Mesenchymal stem cell (in vitro differentiated cells and primary cell): Measurements from ENCODE around the gene JAK2.
"Not testable (repeated sequence)": the region's sequence is repeated elsewhere in the genome, so short reads cannot be mapped to it uniquely, and the experiment has no call there.

Experiments
- DNase-seq: peaks from one replicate; pipeline ENCODE4 v3.0.0-alpha.2; 2013
- H2AFZ ChIP-seq: one replicate; pipeline ENCODE4 v1.6.1; 2013; ENCODE audit warnings: low read depth, mild to moderate bottlenecking, control low read depth, inconsistent platforms, low read length, moderate library complexity
- H2AK5ac ChIP-seq: 2 replicates; pipeline ENCODE4 v1.6.1; 2013; ENCODE audit warnings: low read length, moderate library complexity, mild to moderate bottlenecking, inconsistent platforms; ENCODE audit not compliant: severe bottlenecking
- H2BK120ac ChIP-seq: one replicate; pipeline ENCODE4 v1.6.1; 2013; ENCODE audit warnings: low read depth, mild to moderate bottlenecking, inconsistent platforms, low read length, moderate library complexity
- H2BK12ac ChIP-seq, 2 experiments: one replicate each; pipeline ENCODE4 v1.6.1; 2013; ENCODE audit warnings: inconsistent platforms in 2 of 2, low read length in 2 of 2, mild to moderate bottlenecking in 2 of 2, moderate library complexity in 2 of 2, control low read depth in 1 of 2
- H2BK15ac ChIP-seq: one replicate; pipeline ENCODE4 v1.6.1; 2013; ENCODE audit warnings: mild to moderate bottlenecking, low read depth, inconsistent platforms; ENCODE audit not compliant: poor library complexity, severe bottlenecking
- H2BK5ac ChIP-seq: 2 replicates; pipeline ENCODE4 v1.6.1; 2013; ENCODE audit warnings: low read depth, mild to moderate bottlenecking, low read length, control low read depth, inconsistent platforms; ENCODE audit not compliant: poor library complexity, severe bottlenecking
- H3K14ac ChIP-seq, 2 experiments: one replicate each; pipeline ENCODE4 v1.6.1; 2013; ENCODE audit warnings: inconsistent platforms in 2 of 2, low read length in 2 of 2, control low read depth in 1 of 2, mild to moderate bottlenecking in 1 of 2, moderate library complexity in 1 of 2
- H3K18ac ChIP-seq, 2 experiments: one replicate each; pipeline ENCODE4 v1.6.1; 2013; ENCODE audit warnings: inconsistent platforms in 2 of 2, low read length in 2 of 2, control low read depth in 1 of 2, low read depth in 1 of 2, mild to moderate bottlenecking in 1 of 2
- H3K23ac ChIP-seq, 2 experiments: one replicate each; pipeline ENCODE4 v1.6.1; 2013; ENCODE audit warnings: inconsistent platforms in 2 of 2, low read length in 2 of 2, mild to moderate bottlenecking in 2 of 2, moderate library complexity in 2 of 2, control low read depth in 1 of 2
- H3K27ac ChIP-seq: 2 replicates; pipeline ENCODE4 v1.5.1; 2013; ENCODE audit warnings: mild to moderate bottlenecking, moderate library complexity, low read length, control low read depth, inconsistent platforms; ENCODE audit not compliant: poor library complexity, severe bottlenecking
- H3K27me3 ChIP-seq, 2 experiments: 2 replicates each; pipeline versions ENCODE4 v1.6.1 to v1.7.0; 2013; ENCODE audit warnings: low read length in 2 of 2, mild to moderate bottlenecking in 2 of 2, moderate library complexity in 2 of 2, control low read depth in 1 of 2, inconsistent platforms in 1 of 2; ENCODE audit not compliant: control insufficient read depth in 1 of 2, insufficient read depth in 1 of 2
- H3K36me3 ChIP-seq, 2 experiments: 2 replicates each; pipeline versions ENCODE4 v1.6.1 to v1.7.0; 2013; ENCODE audit warnings: low read length in 2 of 2, control low read depth in 1 of 2, inconsistent platforms in 1 of 2, low read depth in 1 of 2, mild to moderate bottlenecking in 1 of 2; ENCODE audit not compliant: insufficient read depth in 2 of 2, control insufficient read depth in 1 of 2
- H3K4ac ChIP-seq, 2 experiments: one replicate each; pipeline ENCODE4 v1.6.1; 2013; ENCODE audit warnings: inconsistent platforms in 2 of 2, low read length in 2 of 2, mild to moderate bottlenecking in 2 of 2, moderate library complexity in 2 of 2, control low read depth in 1 of 2, low read depth in 1 of 2
- H3K4me1 ChIP-seq: 2 replicates; pipeline ENCODE4 v1.6.1; 2013; ENCODE audit warnings: low read depth, low read length, control low read depth; ENCODE audit not compliant: control insufficient read depth, insufficient read depth
- H3K4me2 ChIP-seq: 2 replicates; pipeline ENCODE4 v1.6.1; 2013; ENCODE audit warnings: low read length, mild to moderate bottlenecking, inconsistent platforms; ENCODE audit not compliant: poor library complexity, severe bottlenecking
- H3K4me3 ChIP-seq, 2 experiments: 2 replicates each; pipeline versions ENCODE4 v1.5.1 to v1.7.0; 2013; ENCODE audit warnings: low read length in 2 of 2, mild to moderate bottlenecking in 2 of 2, control low read depth in 1 of 2, low read depth in 1 of 2; ENCODE audit not compliant: insufficient read depth in 1 of 2
- H3K79me1 ChIP-seq: replicated peaks from 2 replicates; pipeline ENCODE4 v1.6.1; 2013; ENCODE audit warnings: mild to moderate bottlenecking, control low read depth, low read length, inconsistent platforms; ENCODE audit not compliant: poor library complexity, severe bottlenecking
- H3K9ac ChIP-seq: 2 replicates; pipeline ENCODE4 v1.7.0; 2013; ENCODE audit warnings: mild to moderate bottlenecking, low read length, moderate library complexity
- H3K9me3 ChIP-seq: 2 replicates; pipeline ENCODE4 v1.7.0; 2013; ENCODE audit warnings: mild to moderate bottlenecking, low read length; ENCODE audit not compliant: control insufficient read depth
- H4K8ac ChIP-seq: one replicate; pipeline ENCODE4 v1.6.1; 2013; ENCODE audit warnings: inconsistent platforms, mild to moderate bottlenecking, low read length, moderate library complexity
- H4K91ac ChIP-seq: one replicate; pipeline ENCODE4 v1.6.1; 2013; ENCODE audit warnings: mild to moderate bottlenecking, low read length, inconsistent platforms
- WGBS: methylation state at CpG from one replicate; pipeline ENCODE4 v1.1.7; 2013; ENCODE audit warnings: mixed read lengths; 5-methylcytosine and 5-hydroxymethylcytosine counted together

The JAK2 gene

GRCh38 chr9:4944431-4945211 lies 40.5 kb upstream of the JAK2 start:
- WGBS: 86% methylated on average over 7 of the region's 7 CpGs
- H3K9ac ChIP-seq: not testable (repeated sequence)

GRCh38 chr9:4946937-4947336 lies 38.1 kb upstream of the JAK2 start:
- Histone ChIP-seq H3K4me1 (no peaks in the 10 kb centered on the region), H2AFZ (no peak overlapping the region), H3K9ac (no peak overlapping the region), H2BK120ac (no peak overlapping the region), H4K91ac (no peak overlapping the region), H3K23ac (no peak overlapping the region), H2BK12ac (no peak overlapping the region), H3K4ac (no peak overlapping the region), H4K8ac (no peak overlapping the region), H3K79me1 (no peaks in the 10 kb centered on the region), H2AK5ac (no peak overlapping the region), H3K27ac (no peak overlapping the region), H3K9me3 (no peaks in the 10 kb centered on the region), H2BK15ac (no peak overlapping the region), H3K4me2 (no peak overlapping the region), H3K4me3 (no peak overlapping the region), H3K18ac (no peak overlapping the region), H3K14ac (no peak overlapping the region), H3K36me3 (no peaks in the 10 kb centered on the region), H3K27me3 (no peaks in the 10 kb centered on the region), H2BK5ac (no peak overlapping the region)
- no peak for DNase-seq
- WGBS: no CpG with 5 or more reads among the region's 1 CpG

More at GRCh38 chr9:4944431-4945211, 40.5 kb upstream of the JAK2 start:
- not testable (repeated sequence) for H2BK120ac ChIP-seq, H3K36me3 ChIP-seq, H3K27me3 ChIP-seq, H4K91ac ChIP-seq, H3K4me2 ChIP-seq, H3K79me1 ChIP-seq, H2BK5ac ChIP-seq, H2BK15ac ChIP-seq, H3K4me3 ChIP-seq, H3K9me3 ChIP-seq, H4K8ac ChIP-seq, H3K23ac ChIP-seq, DNase-seq, H2AK5ac ChIP-seq, H3K27ac ChIP-seq, H3K14ac ChIP-seq, H2BK12ac ChIP-seq, H2AFZ ChIP-seq, H3K4me1 ChIP-seq, H3K18ac ChIP-seq, H3K4ac ChIP-seq

DNA sequence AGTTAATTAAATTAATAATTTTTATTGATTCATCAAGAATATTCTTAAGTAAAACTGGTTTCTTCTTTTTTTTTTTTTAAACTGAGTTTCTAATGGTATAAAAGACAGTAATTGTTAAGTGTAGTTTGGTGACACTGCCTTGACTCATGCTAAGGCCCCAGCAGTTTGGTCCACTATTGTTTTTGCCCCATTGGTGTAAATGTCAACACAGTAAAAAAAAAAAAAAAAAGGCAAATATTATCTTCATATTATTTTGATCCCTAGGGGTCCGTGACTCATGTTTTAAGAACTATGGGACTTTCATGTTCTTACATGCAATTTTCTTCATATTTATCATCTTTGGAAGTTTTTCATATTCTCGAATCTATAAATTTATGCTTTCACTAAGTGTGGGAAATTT lies 29.2 kb upstream of the JAK2 start:
- no peaks in the 10 kb centered on the region for H3K9me3 ChIP-seq
- H2BK120ac ChIP-seq: no peak overlapping the region
- no peak overlapping the region for H3K4me3 ChIP-seq
- no peak overlapping the region for H2BK15ac ChIP-seq
- no peak overlapping the region for H3K27ac ChIP-seq
- no CpG with 5 or more reads among the region's 2 CpGs for WGBS
- H3K36me3 ChIP-seq: no peaks in the 10 kb centered on the region
- H3K4ac ChIP-seq: no peak overlapping the region
- H3K27me3 ChIP-seq: no peaks in the 10 kb centered on the region
- no peak overlapping the region for H2AFZ ChIP-seq
- H2AK5ac ChIP-seq: no peak overlapping the region
- H4K91ac ChIP-seq: no peak overlapping the region
- no peak overlapping the region for H3K23ac ChIP-seq
- no peak overlapping the region for H3K4me2 ChIP-seq
- H3K14ac ChIP-seq: no peak overlapping the region
- H4K8ac ChIP-seq: no peak overlapping the region
- H2BK12ac ChIP-seq: no peak overlapping the region
- no peak overlapping the region for H2BK5ac ChIP-seq
- no peak for DNase-seq
- H3K9ac ChIP-seq: no peak overlapping the region
- no peak overlapping the region for H3K18ac ChIP-seq
- H3K79me1 ChIP-seq: no peaks in the 10 kb centered on the region
- H3K4me1 ChIP-seq: peaks cover 2% of the 10 kb centered on the region

DNA sequence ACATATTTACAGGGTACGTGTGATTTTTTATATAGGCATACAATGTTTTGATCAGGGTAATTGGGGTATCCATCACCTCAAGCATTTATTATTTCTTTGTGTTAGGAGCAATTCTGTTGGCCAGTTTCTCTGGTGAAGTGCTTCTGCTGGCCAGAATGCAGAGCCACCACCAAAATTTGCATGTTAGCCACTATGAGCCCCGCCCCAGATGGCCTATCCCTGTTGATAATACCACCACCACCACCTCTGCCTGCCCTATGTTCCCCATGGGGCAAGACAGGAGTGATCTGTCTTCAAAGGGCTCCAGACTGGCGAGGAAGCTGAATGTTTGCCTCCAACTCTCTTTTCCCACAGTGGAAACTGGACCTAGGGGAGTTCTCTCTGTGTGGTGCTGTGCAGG lies 26.0 kb upstream of the JAK2 start:
- H3K4me1 ChIP-seq: peaks cover 2% of the 10 kb centered on the region
- no peak overlapping the region for H2BK12ac ChIP-seq
- peak overlapping the region; percentile 38 for H4K8ac ChIP-seq
- no peak overlapping the region for H3K23ac ChIP-seq
- WGBS: 79% methylated on average over 2 of the region's 3 CpGs
- H3K27me3 ChIP-seq: no peaks in the 10 kb centered on the region
- H3K9me3 ChIP-seq: no peaks in the 10 kb centered on the region
- H3K9ac ChIP-seq: no peak overlapping the region
- H3K36me3 ChIP-seq: no peaks in the 10 kb centered on the region
- no peak overlapping the region for H3K4ac ChIP-seq
- no peak overlapping the region for H2BK15ac ChIP-seq
- no peak overlapping the region for H3K27ac ChIP-seq
- no peak overlapping the region for H3K18ac ChIP-seq
- DNase-seq: no peak
- no peaks in the 10 kb centered on the region for H3K79me1 ChIP-seq
- no peak overlapping the region for H3K4me3 ChIP-seq
- no peak overlapping the region for H2BK120ac ChIP-seq
- no peak overlapping the region for H3K14ac ChIP-seq
- H2BK5ac ChIP-seq: no peak overlapping the region
- H2AK5ac ChIP-seq: no peak overlapping the region
- H3K4me2 ChIP-seq: no peak overlapping the region
- H2AFZ ChIP-seq: no peak overlapping the region
- H4K91ac ChIP-seq: no peak overlapping the region
